DND-41 (cell line): Measurements from ENCODE around the gene TPRN.

Experiments used
- ATAC-seq: fragments of 200-7000 bp; cut with Tn5 transposase; 3 replicates; pipeline ENCODE4 v1.9.1; 2021; ENCODE audit warnings: low read depth; ENCODE audit not compliant: insufficient read depth
- DNase-seq: peaks from one replicate; pipeline ENCODE4 v3.0.0-alpha.2; 2020
- H2AFZ ChIP-seq: 2 replicates; pipeline ENCODE4 v1.6.0; 2012; ENCODE audit warnings: low read depth, low read length
- H3K27ac ChIP-seq: 2 replicates; pipeline ENCODE4 v1.5.1; 2012; ENCODE audit warnings: low read length, inconsistent platforms
- H3K27me3 ChIP-seq: fragments of 200-600 bp; sonication (generic); 2 replicates; pipeline ENCODE4 v1.6.0; 2012; ENCODE audit warnings: low read length, mild to moderate bottlenecking, inconsistent platforms; ENCODE audit not compliant: insufficient read depth, poor library complexity
- H3K36me3 ChIP-seq: 2 replicates; pipeline ENCODE4 v1.5.1; 2012; ENCODE audit warnings: low read length, inconsistent platforms; ENCODE audit not compliant: insufficient read depth
- H3K4me1 ChIP-seq: 2 replicates; pipeline ENCODE4 v1.5.1; 2012; ENCODE audit warnings: mild to moderate bottlenecking, low read length; ENCODE audit not compliant: insufficient read depth
- H3K4me2 ChIP-seq: 2 replicates; pipeline ENCODE4 v1.6.0; 2012; ENCODE audit warnings: mild to moderate bottlenecking, moderate library complexity, low read length, inconsistent platforms; ENCODE audit not compliant: insufficient read depth
- H3K4me3 ChIP-seq, 2 experiments: fragments of 200-600 bp in 1 of 2; shearing (Covaris generic) in 1 of 2; 2 replicates each; pipeline ENCODE4 v1.5.1; 2012 to 2016; ENCODE audit warnings: inconsistent platforms in 2 of 2, low read length in 2 of 2, mild to moderate bottlenecking in 2 of 2, low read depth in 1 of 2, moderate library complexity in 1 of 2
- H3K79me2 ChIP-seq: 2 replicates; pipeline ENCODE4 v1.6.0; 2012; ENCODE audit warnings: low read length, inconsistent platforms; ENCODE audit not compliant: insufficient read depth
- H3K9ac ChIP-seq: 2 replicates; pipeline ENCODE4 v1.6.0; 2012; ENCODE audit warnings: low read depth, mild to moderate bottlenecking, inconsistent platforms, low read length, moderate library complexity
- H3K9me3 ChIP-seq: 2 replicates; pipeline ENCODE4 v1.5.1; 2012; ENCODE audit warnings: low read length, moderate library complexity, mild to moderate bottlenecking, inconsistent platforms; ENCODE audit not compliant: insufficient read depth, severe bottlenecking
- H4K20me1 ChIP-seq: 2 replicates; pipeline ENCODE4 v1.6.0; 2012; ENCODE audit warnings: low read length; ENCODE audit not compliant: insufficient read depth
- CTCF ChIP-seq: IDR thresholded peaks from 2 replicates; pipeline ENCODE4 v1.5.1; 2012; ENCODE audit warnings: borderline replicate concordance, low read length, moderate library complexity, mild to moderate bottlenecking; ENCODE audit not compliant: poor library complexity, severe bottlenecking; ENCODE audit errors: extremely low read depth
- EZH2 ChIP-seq: IDR thresholded peaks from 3 replicates; pipeline ENCODE4 v1.6.1; 2012; ENCODE audit warnings: borderline replicate concordance, low read depth, mild to moderate bottlenecking, moderate library complexity, low read length, inconsistent platforms; ENCODE audit not compliant: severe bottlenecking

The TPRN gene

GRCh38 chr9:137230705-137231371, 30.3 kb upstream of the TPRN start, which contains the start of gene SLC34A3:
Gene SLC34A3, plus strand, starts transcription at chr9:137230901. Its CDS starts 802 bp downstream, at chr9:137231703.
- Histone ChIP-seq H3K27me3 (no peaks in the 10 kb centered on the region), H3K4me2 (no peak within 1 kb of the TSS), H3K27ac (no peak within 1 kb of the TSS)

GRCh38 chr9:137229903-137230704, 29.6 kb upstream of the TPRN start:
- no peak for ATAC-seq
- Histone ChIP-seq H3K79me2 (no peaks in the 10 kb centered on the region), H2AFZ (no peak overlapping the region), H3K27ac (no peak overlapping the region), H4K20me1 (no peaks in the 10 kb centered on the region), H3K27me3 (no peaks in the 10 kb centered on the region), H3K9ac (no peak overlapping the region), H3K4me1 (peaks cover 2% of the 10 kb centered on the region; the same call in 1 of the 2 replicates), H3K4me3 (no peak overlapping the region), H3K36me3 (no peaks in the 10 kb centered on the region), H3K9me3 (no peaks in the 10 kb centered on the region), H3K4me2 (no peak overlapping the region)
- DNase-seq: no peak
- TF ChIP-seq CTCF (no peak), EZH2 (no peak)

More at GRCh38 chr9:137230705-137231371, 30.3 kb upstream of the TPRN start, which contains the start of gene SLC34A3:
- no peak within 1 kb of the TSS for H2AFZ ChIP-seq
- H3K4me3 ChIP-seq: no peak within 1 kb of the TSS
- no peaks in the 10 kb centered on the region for H3K9me3 ChIP-seq
- DNase-seq (no peak), ATAC-seq (no peak)
- TF ChIP-seq EZH2: no peak
- no peak for TF ChIP-seq CTCF
- no peaks in the 10 kb centered on the region for H3K79me2 ChIP-seq
- no peaks in the 10 kb centered on the region for H4K20me1 ChIP-seq
- peaks cover 2% of the 10 kb centered on the region; the same call in 1 of the 2 replicates for H3K4me1 ChIP-seq
- H3K9ac ChIP-seq: no peak within 1 kb of the TSS
- H3K36me3 ChIP-seq: no peaks in the 10 kb centered on the region

GRCh38 chr9:137228968-137229896, 28.7 kb upstream of the TPRN start:
- TF ChIP-seq CTCF (no peak), EZH2 (no peak)
- no peak overlapping the region for H3K4me3 ChIP-seq
- ATAC-seq: no peak
- H3K36me3 ChIP-seq: no peaks in the 10 kb centered on the region
- no peaks in the 10 kb centered on the region for H3K9me3 ChIP-seq
- no peaks in the 10 kb centered on the region for H3K79me2 ChIP-seq
- no peaks in the 10 kb centered on the region for H3K27me3 ChIP-seq
- no peaks in the 10 kb centered on the region for H4K20me1 ChIP-seq
- no peak overlapping the region for H3K27ac ChIP-seq
- DNase-seq: no peak
- no peak overlapping the region for H3K4me2 ChIP-seq
- no peak overlapping the region for H3K9ac ChIP-seq
- H3K4me1 ChIP-seq: peaks cover 8% of the 10 kb centered on the region
- H2AFZ ChIP-seq: no peak overlapping the region
